Dedifferentiated amniotic fluid mesenchymal stem cell (primary cell): ENCODE measurements around the gene ACYP2.
"Not testable (repeated sequence)": the region's sequence is repeated elsewhere in the genome, so short reads cannot be mapped to it uniquely, and the experiment has no call there.

Source experiments
- DNase-seq: peaks from one replicate; pipeline ENCODE4 v3.0.0-alpha.2; 2016; ENCODE audit errors: extremely low spot score

Gene ACYP2

GRCh38 chr2:54265081-54265480, 149.7 kb downstream of the ACYP2 start:
- not testable (repeated sequence) for DNase-seq

- DNase-seq: no peak
These were observed 152.2 kb downstream of the ACYP2 start for GRCh38 chr2:54267577-54267976.

- no peak for DNase-seq
These were observed 155.8 kb downstream of the ACYP2 start for GRCh38 chr2:54271189-54271588.

- DNase-seq: no peak
These were observed 156.6 kb downstream of the ACYP2 start for GRCh38 chr2:54271843-54272627.

- peak; percentile 79 for DNase-seq
These were observed 159.4 kb downstream of the ACYP2 start for GRCh38 chr2:54274781-54275242.

GRCh38 chr2:54275541-54275940, 160.1 kb downstream of the ACYP2 start:
- no peak for DNase-seq

GRCh38 chr2:54279385-54279784, 164.0 kb downstream of the ACYP2 start:
- no peak for DNase-seq

- DNase-seq: no peak
These were observed 169.4 kb downstream of the ACYP2 start for GRCh38 chr2:54284826-54285225.

- DNase-seq: no peak
These were observed 170.0 kb downstream of the ACYP2 start for GRCh38 chr2:54285451-54285850.

- no peak for DNase-seq
These were observed 172.1 kb downstream of the ACYP2 start for GRCh38 chr2:54287532-54287931.

GRCh38 chr2:54289917-54290316, 174.5 kb downstream of the ACYP2 start:
- no peak for DNase-seq

- DNase-seq: no peak
These were observed 175.1 kb downstream of the ACYP2 start for GRCh38 chr2:54290356-54291025.

GRCh38 chr2:54294665-54295064, 179.2 kb downstream of the ACYP2 start:
- DNase-seq: not testable (repeated sequence)

- no peak for DNase-seq
These were observed 180.5 kb downstream of the ACYP2 start for GRCh38 chr2:54295911-54296310.

- no peak for DNase-seq
These were observed 183.1 kb downstream of the ACYP2 start for GRCh38 chr2:54298514-54298913.

GRCh38 chr2:54303631-54304030, 188.2 kb downstream of the ACYP2 start:
- DNase-seq: no peak

- DNase-seq: no peak
These were observed 191.1 kb downstream of the ACYP2 start for GRCh38 chr2:54306556-54306955.

- DNase-seq: no peak
These were observed 192.8 kb downstream of the ACYP2 start for GRCh38 chr2:54308186-54308585.

GRCh38 chr2:54308782-54309181, 193.4 kb downstream of the ACYP2 start:
- no peak for DNase-seq

GRCh38 chr2:54310311-54310710, 194.9 kb downstream of the ACYP2 start:
- no peak for DNase-seq

- no peak for DNase-seq
These were observed 195.5 kb downstream of the ACYP2 start for GRCh38 chr2:54310961-54311360.

GRCh38 chr2:54313147-54313546, 197.7 kb downstream of the ACYP2 start:
- DNase-seq: no peak

- no peak for DNase-seq
These were observed 202.6 kb downstream of the ACYP2 start for GRCh38 chr2:54317973-54318372.
